Measurements from ENCODE around the gene SNAPC4. TPM values are rescaled to one million over a fixed set of nuclear protein-coding genes. Genes with fewer than 3 reads are reported as not detected.

The SNAPC4 gene
- total and polyA plus RNA-seq, 2 of the 8 experiments (the other 6 are each of a cell fraction or from before 2014, with no cell fraction given), result 6.9 to 18.1 TPM

GRCh38 chr9:136377341-136378169, 22.4 kb downstream of the SNAPC4 start (continued):
- no peak for TF ChIP-seq CBX8 (IDR thresholded peaks at IDR 0.05; ENCODE audit: borderline replicate concordance, low read depth, low read length)
- TF ChIP-seq ZNF274 (IDR thresholded peaks at IDR 0.05; ENCODE audit: borderline replicate concordance, extremely low read depth, low read length), result no peak
- TF ChIP-seq FOSL1 (IDR thresholded peaks at IDR 0.05; ENCODE audit: insufficient read depth, low read depth, low read length), result no peak
- TF ChIP-seq GABPA (IDR thresholded peaks at IDR 0.05; ENCODE audit: borderline replicate concordance, insufficient read depth, low read length), result no peak
